Nephron progenitor cell (in vitro differentiated cells): Measurements from ENCODE around the gene CHMP4A.
"Not testable (repeated sequence)": the region's sequence is repeated elsewhere in the genome, so short reads cannot be mapped to it uniquely, and the experiment has no call there.

ENCODE experiments used
- DNase-seq: peaks from one replicate; pipeline ENCODE4 v3.0.0; 2021
- H3K27ac Mint-ChIP-seq: 2 replicates; pipeline ENCODE4 v1.8.0; 2021; ENCODE audit warnings: mild to moderate bottlenecking, moderate library complexity, mixed read lengths
- H3K27me3 Mint-ChIP-seq: 2 replicates; pipeline ENCODE4 v1.8.0; 2021; ENCODE audit warnings: mild to moderate bottlenecking, low read depth, mixed read lengths; ENCODE audit not compliant: poor library complexity
- H3K36me3 Mint-ChIP-seq: 2 replicates; pipeline ENCODE4 v1.8.0; 2021; ENCODE audit warnings: low read depth, mixed read lengths
- H3K4me1 Mint-ChIP-seq: 2 replicates; pipeline ENCODE4 v1.8.0; 2021; ENCODE audit warnings: mixed read lengths
- H3K4me3 Mint-ChIP-seq: 2 replicates; pipeline ENCODE4 v1.8.0; 2021; ENCODE audit warnings: mild to moderate bottlenecking, moderate library complexity, mixed read lengths
- H3K9me3 Mint-ChIP-seq: 2 replicates; pipeline ENCODE4 v1.8.0; 2021; ENCODE audit warnings: mild to moderate bottlenecking, moderate library complexity, mixed read lengths
- TF ChIP-seq, protein P1 (sequence below): fragments of 200-600 bp; sonication (generic); IDR thresholded peaks from 2 replicates; pipeline ENCODE4 v1.5.0; 2021; ENCODE audit warnings: antibody characterized with exemption

The CHMP4A gene

DNA sequence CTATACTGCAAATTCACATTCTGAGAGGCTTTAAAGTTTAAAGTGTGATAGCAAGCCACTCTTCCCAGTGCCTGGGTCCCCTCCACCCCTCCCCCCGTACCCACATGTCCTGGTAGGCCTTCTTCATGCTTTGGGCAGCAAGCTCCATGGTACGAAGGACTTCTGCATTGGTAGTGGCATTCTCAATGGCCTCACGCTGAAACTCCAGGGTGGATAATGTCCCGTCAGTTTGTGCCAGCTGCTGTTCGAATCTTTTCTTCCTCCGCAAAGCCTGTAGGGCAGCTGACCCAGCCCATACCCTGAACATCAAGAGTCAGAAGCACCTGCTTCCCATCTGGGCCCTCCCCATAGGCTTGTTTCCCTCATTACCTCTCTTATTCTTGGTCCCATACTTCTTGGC lies 2.0 kb downstream of the CHMP4A start:
- Mint-ChIP-seq H3K27ac (peak overlapping the region; percentile 28), H3K4me1 (peaks cover 36% of the 10 kb centered on the region), H3K27me3 (no peaks in the 10 kb centered on the region), H3K4me3 (no peak overlapping the region), H3K36me3 (peaks cover 39% of the 10 kb centered on the region), H3K9me3 (no peaks in the 10 kb centered on the region)
- TF ChIP-seq, protein P1, sequence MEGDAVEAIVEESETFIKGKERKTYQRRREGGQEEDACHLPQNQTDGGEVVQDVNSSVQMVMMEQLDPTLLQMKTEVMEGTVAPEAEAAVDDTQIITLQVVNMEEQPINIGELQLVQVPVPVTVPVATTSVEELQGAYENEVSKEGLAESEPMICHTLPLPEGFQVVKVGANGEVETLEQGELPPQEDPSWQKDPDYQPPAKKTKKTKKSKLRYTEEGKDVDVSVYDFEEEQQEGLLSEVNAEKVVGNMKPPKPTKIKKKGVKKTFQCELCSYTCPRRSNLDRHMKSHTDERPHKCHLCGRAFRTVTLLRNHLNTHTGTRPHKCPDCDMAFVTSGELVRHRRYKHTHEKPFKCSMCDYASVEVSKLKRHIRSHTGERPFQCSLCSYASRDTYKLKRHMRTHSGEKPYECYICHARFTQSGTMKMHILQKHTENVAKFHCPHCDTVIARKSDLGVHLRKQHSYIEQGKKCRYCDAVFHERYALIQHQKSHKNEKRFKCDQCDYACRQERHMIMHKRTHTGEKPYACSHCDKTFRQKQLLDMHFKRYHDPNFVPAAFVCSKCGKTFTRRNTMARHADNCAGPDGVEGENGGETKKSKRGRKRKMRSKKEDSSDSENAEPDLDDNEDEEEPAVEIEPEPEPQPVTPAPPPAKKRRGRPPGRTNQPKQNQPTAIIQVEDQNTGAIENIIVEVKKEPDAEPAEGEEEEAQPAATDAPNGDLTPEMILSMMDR = no peak
- no peak for DNase-seq

DNA sequence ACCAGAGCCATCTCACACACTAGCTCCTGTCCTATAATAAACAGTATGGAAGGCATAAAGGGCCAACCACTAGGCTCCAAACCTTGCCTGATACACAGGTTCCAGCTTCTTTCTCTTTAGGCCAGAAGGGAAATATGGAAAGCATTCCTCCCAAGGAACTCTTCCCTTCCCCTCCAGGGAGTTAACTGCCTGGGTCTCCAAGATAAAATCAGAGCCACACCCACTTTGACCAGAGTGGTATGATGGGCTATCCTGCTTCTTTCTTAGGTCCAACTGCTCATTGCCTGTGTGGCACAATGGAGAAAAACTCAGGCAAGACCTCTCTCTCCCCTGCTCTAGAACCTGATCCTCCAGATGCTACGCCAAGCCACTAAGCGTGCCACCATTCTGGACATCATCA lies 5.7 kb downstream of the CHMP4A start:
- peaks cover 4% of the 10 kb centered on the region for H3K4me1 Mint-ChIP-seq
- H3K4me3 Mint-ChIP-seq = no peak overlapping the region
- peaks cover 7% of the 10 kb centered on the region for H3K9me3 Mint-ChIP-seq
- H3K36me3 Mint-ChIP-seq = peaks cover 74% of the 10 kb centered on the region
- no peaks in the 10 kb centered on the region for H3K27me3 Mint-ChIP-seq
- H3K27ac Mint-ChIP-seq = no peak overlapping the region
- DNase-seq = no peak
- TF ChIP-seq, protein P1 = no peak

DNA sequence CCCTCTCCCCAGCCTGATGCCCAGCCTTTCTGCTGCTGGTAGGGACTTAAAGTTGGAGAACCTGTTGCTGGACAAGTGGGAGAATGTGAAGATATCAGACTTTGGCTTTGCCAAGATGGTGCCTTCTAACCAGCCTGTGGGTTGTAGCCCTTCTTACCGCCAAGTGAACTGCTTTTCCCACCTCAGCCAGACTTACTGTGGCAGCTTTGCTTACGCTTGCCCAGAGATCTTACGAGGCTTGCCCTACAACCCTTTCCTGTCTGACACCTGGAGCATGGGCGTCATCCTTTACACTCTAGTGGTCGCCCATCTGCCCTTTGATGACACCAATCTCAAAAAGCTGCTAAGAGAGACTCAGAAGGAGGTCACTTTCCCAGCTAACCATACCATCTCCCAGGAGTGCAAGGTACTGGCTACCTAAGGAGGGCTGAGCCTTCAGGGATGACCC lies 6.2 kb downstream of the CHMP4A start:
- no peaks in the 10 kb centered on the region for H3K27me3 Mint-ChIP-seq
- TF ChIP-seq, protein P1 = no peak
- H3K36me3 Mint-ChIP-seq = peaks cover 79% of the 10 kb centered on the region
- no peak for DNase-seq
- peaks cover 12% of the 10 kb centered on the region for H3K9me3 Mint-ChIP-seq
- H3K27ac Mint-ChIP-seq = no peak overlapping the region
- H3K4me3 Mint-ChIP-seq = no peak overlapping the region
- H3K4me1 Mint-ChIP-seq = no peaks in the 10 kb centered on the region

DNA sequence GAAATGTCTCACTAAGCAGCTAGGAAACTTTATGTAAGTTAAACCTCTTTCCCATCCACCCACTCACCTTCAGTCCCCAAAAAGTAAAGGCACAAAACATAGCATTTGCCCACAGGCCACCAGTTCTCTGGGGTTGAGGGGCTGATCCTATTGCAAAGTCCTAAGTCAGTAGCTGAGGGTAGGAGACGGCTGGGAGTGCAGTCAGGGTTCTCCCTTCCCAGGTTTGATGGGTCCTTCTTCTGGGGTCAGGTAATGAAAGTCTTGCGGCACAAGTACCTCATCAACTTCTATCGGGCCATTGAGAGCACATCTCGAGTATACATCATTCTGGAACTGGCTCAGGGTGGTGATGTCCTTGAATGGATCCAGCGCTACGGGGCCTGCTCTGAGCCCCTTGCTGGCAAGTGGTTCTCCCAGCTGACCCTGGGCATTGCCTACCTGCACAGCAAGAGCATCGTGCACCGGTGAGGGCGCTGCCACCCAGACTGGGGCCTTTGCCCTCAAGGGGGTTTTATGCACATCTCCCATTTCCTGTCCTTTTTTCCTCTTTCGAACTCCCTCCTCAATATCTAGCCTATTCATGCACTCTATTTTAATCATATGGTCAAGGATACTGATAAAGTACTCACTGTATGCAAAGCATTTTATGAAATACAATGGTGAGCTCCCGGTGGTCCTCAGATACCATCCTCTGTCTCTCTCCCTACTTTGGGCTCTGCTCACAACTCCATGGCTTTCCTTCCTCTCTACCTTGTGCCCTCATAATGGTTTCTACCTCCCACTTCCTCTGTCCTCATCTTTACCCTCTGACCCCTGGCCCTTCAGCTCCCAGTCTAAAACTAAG lies 6.8 kb downstream of the CHMP4A start:
- Mint-ChIP-seq H3K27ac (no peak overlapping the region), H3K36me3 (peaks cover 82% of the 10 kb centered on the region), H3K4me1 (no peaks in the 10 kb centered on the region), H3K4me3 (no peak overlapping the region), H3K27me3 (no peaks in the 10 kb centered on the region), H3K9me3 (peaks cover 18% of the 10 kb centered on the region)
- TF ChIP-seq, protein P1 = no peak
- no peak for DNase-seq

DNA sequence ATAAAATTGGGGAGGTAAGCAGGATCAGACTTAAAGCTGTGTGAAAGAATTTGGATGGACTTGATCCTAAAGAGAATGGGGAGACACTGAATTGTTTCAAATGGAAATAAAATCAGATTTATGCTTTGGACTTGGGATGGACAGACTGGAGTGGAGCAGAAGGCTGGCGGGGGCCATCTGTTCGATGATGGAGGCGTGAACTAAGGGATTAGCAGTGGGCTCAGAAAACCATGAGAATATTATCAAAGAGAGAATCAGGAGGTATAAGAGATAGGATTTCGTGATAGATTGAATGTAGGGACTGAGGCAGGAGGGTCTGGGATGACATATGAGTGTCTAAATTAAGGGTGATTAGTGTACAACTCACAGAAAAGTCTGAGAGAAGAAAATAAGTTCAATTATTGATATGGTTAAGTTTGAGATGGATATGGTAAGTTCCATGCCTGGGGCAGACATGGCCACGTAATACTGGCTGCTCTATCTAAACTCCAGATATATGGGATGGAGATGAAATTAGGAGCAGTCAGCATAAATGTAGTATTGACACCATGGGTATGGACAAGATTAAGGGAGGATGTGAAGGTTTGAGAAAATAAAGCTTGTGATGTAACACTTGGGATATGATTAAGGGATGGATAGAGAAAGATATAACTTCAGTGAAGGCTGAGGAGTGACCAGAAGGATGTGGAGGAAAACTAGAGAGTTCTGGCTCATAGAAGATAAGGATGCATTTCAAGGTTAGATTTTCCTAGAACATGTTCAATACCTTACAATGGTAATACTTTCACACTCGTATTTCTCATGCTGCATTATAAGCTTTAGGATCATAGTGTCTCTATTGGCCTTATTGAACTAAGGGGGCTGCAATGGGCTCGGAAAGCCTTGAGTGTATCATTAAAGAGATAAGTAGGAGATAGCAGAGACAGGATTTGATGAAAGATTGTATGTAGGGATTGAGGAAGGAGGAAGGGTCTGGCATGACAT lies 8.8 kb downstream of the CHMP4A start:
- Mint-ChIP-seq H3K9me3 (peaks cover 31% of the 10 kb centered on the region), H3K4me3 (no peak overlapping the region), H3K27ac (no peak overlapping the region), H3K27me3 (no peaks in the 10 kb centered on the region), H3K36me3 (peaks cover 86% of the 10 kb centered on the region), H3K4me1 (no peaks in the 10 kb centered on the region)
- TF ChIP-seq, protein P1 = no peak
- DNase-seq = no peak

DNA sequence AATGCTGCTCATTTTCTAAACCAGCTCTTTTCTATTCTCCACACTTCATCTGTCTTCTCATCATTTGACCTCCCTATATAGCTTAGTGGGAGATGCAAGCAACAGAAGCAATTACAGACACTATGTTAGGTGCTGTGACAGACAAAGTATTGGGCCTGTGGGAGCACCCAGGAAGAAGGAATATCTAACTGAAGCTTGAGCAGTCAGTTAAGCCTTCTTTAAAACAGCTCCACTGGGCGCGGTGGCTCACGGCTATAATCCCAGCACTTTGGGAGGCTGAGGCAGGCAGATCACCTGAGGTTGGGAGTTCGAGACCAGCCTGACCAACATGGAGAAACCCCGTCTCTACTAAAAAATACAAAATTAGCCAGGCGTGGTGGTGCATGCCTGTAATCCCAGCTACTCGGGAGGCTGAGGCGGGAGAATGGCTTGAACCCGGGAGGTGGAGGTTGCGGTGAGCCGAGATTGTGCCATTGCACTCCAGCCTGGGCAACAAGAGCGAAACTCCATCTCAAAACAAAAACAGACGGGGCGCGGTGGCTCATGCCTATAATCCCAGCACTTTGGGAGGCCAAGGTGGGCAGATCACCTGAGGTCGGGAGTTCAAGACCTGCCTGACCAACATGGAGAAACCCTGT lies 9.9 kb downstream of the CHMP4A start:
- not testable (repeated sequence) for DNase-seq, H3K4me1 Mint-ChIP-seq, H3K27ac Mint-ChIP-seq, H3K4me3 Mint-ChIP-seq, H3K27me3 Mint-ChIP-seq
- peaks cover 31% of the 10 kb centered on the region for H3K9me3 Mint-ChIP-seq
- H3K36me3 Mint-ChIP-seq = peaks cover 93% of the 10 kb centered on the region

DNA sequence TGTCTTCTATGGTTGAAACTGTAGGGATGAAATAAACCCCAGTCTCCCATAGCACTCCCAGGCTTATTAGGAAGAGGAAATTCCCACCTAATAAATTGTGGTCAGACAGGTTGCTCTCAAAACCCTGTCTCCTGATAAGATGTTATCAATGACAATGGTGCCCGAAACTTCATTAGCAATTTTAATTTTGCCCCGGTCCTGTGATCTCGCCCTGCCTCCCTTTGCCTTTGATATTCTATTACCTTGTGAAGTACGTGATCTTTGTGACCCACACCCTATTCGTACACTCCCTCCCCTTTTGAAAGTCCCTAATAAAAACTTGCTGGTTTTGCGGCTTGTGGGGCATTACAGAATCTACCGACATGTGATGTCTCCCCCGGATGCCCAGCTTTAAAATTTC lies 10.8 kb downstream of the CHMP4A start:
- H3K4me3 Mint-ChIP-seq, DNase-seq, H3K27me3 Mint-ChIP-seq, H3K27ac Mint-ChIP-seq, H3K4me1 Mint-ChIP-seq: not testable (repeated sequence)
- Mint-ChIP-seq H3K9me3 (peaks cover 31% of the 10 kb centered on the region), H3K36me3 (peaks cover 89% of the 10 kb centered on the region)
